Neural cell (in vitro differentiated cells): Measurements from ENCODE around the gene SP100.

Source experiments
- CTCF ChIP-seq: fragments of 450-650 bp; IDR thresholded peaks from 2 replicates; pipeline ENCODE4 v1.5.1; 2014; ENCODE audit warnings: antibody characterized with exemption, mild to moderate bottlenecking, moderate library complexity; ENCODE audit not compliant: poor library complexity, severe bottlenecking
- EP300 ChIP-seq: fragments of 450-650 bp; conservative IDR thresholded peaks from 2 replicates; pipeline ENCODE4 v1.6.1; 2014; ENCODE audit warnings: antibody characterized with exemption, mild to moderate bottlenecking, moderate library complexity; ENCODE audit not compliant: poor library complexity, severe bottlenecking
- EZH2 ChIP-seq: fragments of 200-600, 300-800 bp; shearing (Covaris generic), sonication (generic); IDR thresholded peaks from 2 replicates; pipeline ENCODE4 v1.6.1; 2014; ENCODE audit warnings: antibody characterized with exemption, low read length, borderline replicate concordance, mild to moderate bottlenecking; ENCODE audit not compliant: insufficient read depth, poor library complexity, severe bottlenecking
- POLR2AphosphoS5 ChIP-seq: IDR thresholded peaks from 2 replicates; pipeline ENCODE4 v1.6.1; 2012
- RAD21 ChIP-seq: fragments of 450-650 bp; conservative IDR thresholded peaks from 2 replicates; pipeline ENCODE4 v1.6.1; 2014; ENCODE audit warnings: antibody characterized with exemption, mild to moderate bottlenecking, moderate library complexity
- SMC3 ChIP-seq: fragments of 450-650 bp; conservative IDR thresholded peaks from 2 replicates; pipeline ENCODE4 v1.6.1; 2014; ENCODE audit warnings: antibody characterized with exemption, mild to moderate bottlenecking, moderate library complexity; ENCODE audit not compliant: poor library complexity
- TAF1 ChIP-seq: IDR thresholded peaks from 2 replicates; pipeline ENCODE4 v1.6.1; 2012; ENCODE audit warnings: low read depth
- TF ChIP-seq, protein P1 (sequence below): IDR thresholded peaks from 2 replicates; pipeline ENCODE4 v1.6.1; 2012; ENCODE audit warnings: borderline replicate concordance

DNA sequence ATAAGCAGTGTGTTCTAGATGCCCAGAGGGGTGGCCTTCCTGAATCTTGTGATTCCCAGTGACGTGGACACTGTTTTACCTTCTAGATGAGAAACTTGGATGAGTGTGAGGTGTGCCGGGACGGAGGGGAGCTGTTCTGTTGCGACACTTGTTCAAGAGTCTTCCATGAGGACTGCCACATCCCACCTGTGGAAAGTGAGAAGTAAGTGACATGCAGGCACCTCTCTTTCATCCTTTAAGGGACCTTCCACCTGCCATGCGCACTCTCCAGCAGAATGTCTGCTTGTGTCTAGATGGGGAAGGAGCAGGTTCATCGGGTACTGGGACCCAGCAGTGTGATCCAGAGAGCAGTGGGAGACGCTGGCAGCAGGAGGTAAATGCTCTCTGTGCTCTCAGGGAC lies 16.0 kb upstream of the SP100 start:
- no peak for TF ChIP-seq CTCF
- TF ChIP-seq, protein P1, sequence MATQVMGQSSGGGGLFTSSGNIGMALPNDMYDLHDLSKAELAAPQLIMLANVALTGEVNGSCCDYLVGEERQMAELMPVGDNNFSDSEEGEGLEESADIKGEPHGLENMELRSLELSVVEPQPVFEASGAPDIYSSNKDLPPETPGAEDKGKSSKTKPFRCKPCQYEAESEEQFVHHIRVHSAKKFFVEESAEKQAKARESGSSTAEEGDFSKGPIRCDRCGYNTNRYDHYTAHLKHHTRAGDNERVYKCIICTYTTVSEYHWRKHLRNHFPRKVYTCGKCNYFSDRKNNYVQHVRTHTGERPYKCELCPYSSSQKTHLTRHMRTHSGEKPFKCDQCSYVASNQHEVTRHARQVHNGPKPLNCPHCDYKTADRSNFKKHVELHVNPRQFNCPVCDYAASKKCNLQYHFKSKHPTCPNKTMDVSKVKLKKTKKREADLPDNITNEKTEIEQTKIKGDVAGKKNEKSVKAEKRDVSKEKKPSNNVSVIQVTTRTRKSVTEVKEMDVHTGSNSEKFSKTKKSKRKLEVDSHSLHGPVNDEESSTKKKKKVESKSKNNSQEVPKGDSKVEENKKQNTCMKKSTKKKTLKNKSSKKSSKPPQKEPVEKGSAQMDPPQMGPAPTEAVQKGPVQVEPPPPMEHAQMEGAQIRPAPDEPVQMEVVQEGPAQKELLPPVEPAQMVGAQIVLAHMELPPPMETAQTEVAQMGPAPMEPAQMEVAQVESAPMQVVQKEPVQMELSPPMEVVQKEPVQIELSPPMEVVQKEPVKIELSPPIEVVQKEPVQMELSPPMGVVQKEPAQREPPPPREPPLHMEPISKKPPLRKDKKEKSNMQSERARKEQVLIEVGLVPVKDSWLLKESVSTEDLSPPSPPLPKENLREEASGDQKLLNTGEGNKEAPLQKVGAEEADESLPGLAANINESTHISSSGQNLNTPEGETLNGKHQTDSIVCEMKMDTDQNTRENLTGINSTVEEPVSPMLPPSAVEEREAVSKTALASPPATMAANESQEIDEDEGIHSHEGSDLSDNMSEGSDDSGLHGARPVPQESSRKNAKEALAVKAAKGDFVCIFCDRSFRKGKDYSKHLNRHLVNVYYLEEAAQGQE: no peak
- no peak for TF ChIP-seq SMC3
- TF ChIP-seq EP300: no peak
- TF ChIP-seq POLR2AphosphoS5: no peak
- TF ChIP-seq EZH2: no peak
- TF ChIP-seq TAF1: no peak
- TF ChIP-seq RAD21: no peak
